Trophoblast cell (in vitro differentiated cells and primary cell): Measurements from ENCODE around the gene ANK2.

ENCODE experiments used
- DNase-seq, 2 donors: peaks; one replicate each; pipeline ENCODE4 v3.0.0-alpha.2; 2016
- H2AFZ ChIP-seq: 2 replicates; pipeline ENCODE4 v1.6.1; 2013; ENCODE audit warnings: low read length, moderate library complexity, mild to moderate bottlenecking; ENCODE audit not compliant: insufficient read depth, poor library complexity
- H2AK5ac ChIP-seq: 2 replicates; pipeline ENCODE4 v1.6.1; 2013; ENCODE audit warnings: mild to moderate bottlenecking, low read length
- H2BK120ac ChIP-seq: 2 replicates; pipeline ENCODE4 v1.6.1; 2013; ENCODE audit warnings: low read length, mild to moderate bottlenecking, moderate library complexity; ENCODE audit not compliant: insufficient read depth, poor library complexity
- H2BK12ac ChIP-seq: 2 replicates; pipeline ENCODE4 v1.6.1; 2013; ENCODE audit warnings: mild to moderate bottlenecking, low read length, moderate library complexity
- H2BK5ac ChIP-seq: 2 replicates; pipeline ENCODE4 v1.6.1; 2013; ENCODE audit warnings: low read length, low read depth, moderate library complexity, mild to moderate bottlenecking; ENCODE audit not compliant: poor library complexity
- H3K14ac ChIP-seq: 2 replicates; pipeline ENCODE4 v1.6.1; 2013; ENCODE audit warnings: mild to moderate bottlenecking, low read length
- H3K18ac ChIP-seq: 2 replicates; pipeline ENCODE4 v1.6.1; 2013; ENCODE audit warnings: mild to moderate bottlenecking, low read length
- H3K23ac ChIP-seq: 2 replicates; pipeline ENCODE4 v1.6.1; 2013; ENCODE audit warnings: low read length
- H3K27ac ChIP-seq: 2 replicates; pipeline ENCODE4 v1.5.1; 2013; ENCODE audit warnings: low read depth, mild to moderate bottlenecking, inconsistent platforms, low read length, moderate library complexity
- H3K27me3 ChIP-seq: 2 replicates; pipeline ENCODE4 v1.6.1; 2013; ENCODE audit warnings: inconsistent platforms, mild to moderate bottlenecking, low read length, moderate library complexity; ENCODE audit not compliant: insufficient read depth
- H3K36me3 ChIP-seq, 2 experiments: 1 replicate in 1 of 2; 2 replicates in 1 of 2; pipeline ENCODE4 v1.6.1; 2013; ENCODE audit warnings: low read length in 2 of 2, mild to moderate bottlenecking in 2 of 2, moderate library complexity in 1 of 2; ENCODE audit not compliant: insufficient read depth in 2 of 2, control insufficient read depth in 1 of 2
- H3K4ac ChIP-seq: 2 replicates; pipeline ENCODE4 v1.6.1; 2013; ENCODE audit warnings: low read depth, mild to moderate bottlenecking, low read length, moderate library complexity
- H3K4me1 ChIP-seq, 2 experiments: 1 replicate in 1 of 2; 2 replicates in 1 of 2; pipeline ENCODE4 v1.6.1; 2013; ENCODE audit warnings: low read length in 2 of 2, mild to moderate bottlenecking in 2 of 2, moderate library complexity in 1 of 2; ENCODE audit not compliant: insufficient read depth in 2 of 2, control insufficient read depth in 1 of 2
- H3K4me2 ChIP-seq: 2 replicates; pipeline ENCODE4 v1.6.1; 2013; ENCODE audit warnings: inconsistent platforms, mild to moderate bottlenecking, low read length, moderate library complexity
- H3K4me3 ChIP-seq: 2 replicates; pipeline ENCODE4 v1.5.1; 2013; ENCODE audit warnings: mild to moderate bottlenecking, low read depth, low read length, inconsistent platforms
- H3K79me1 ChIP-seq: one replicate; pipeline ENCODE4 v1.6.1; 2013; ENCODE audit warnings: low read length
- H3K79me2 ChIP-seq: 2 replicates; pipeline ENCODE4 v1.6.1; 2013; ENCODE audit warnings: low read length, mild to moderate bottlenecking; ENCODE audit not compliant: control insufficient read depth, insufficient read depth, poor library complexity
- H3K9ac ChIP-seq: 2 replicates; pipeline ENCODE4 v1.6.1; 2013; ENCODE audit warnings: mild to moderate bottlenecking, low read length
- H3K9me3 ChIP-seq: 2 replicates; pipeline ENCODE4 v1.6.1; 2013; ENCODE audit warnings: low read depth, mild to moderate bottlenecking, control low read depth, inconsistent platforms, low read length; ENCODE audit not compliant: insufficient read depth
- H4K12ac ChIP-seq: 2 replicates; pipeline ENCODE4 v1.6.1; 2013; ENCODE audit warnings: low read depth, mild to moderate bottlenecking, low read length, moderate library complexity
- H4K8ac ChIP-seq: 2 replicates; pipeline ENCODE4 v1.6.1; 2013; ENCODE audit warnings: low read depth, mild to moderate bottlenecking, low read length, moderate library complexity
- H4K91ac ChIP-seq: one replicate; pipeline ENCODE4 v1.6.1; 2013; ENCODE audit warnings: low read depth, mild to moderate bottlenecking, low read length, moderate library complexity
- WGBS: extraction: QIAGEN DNeasy Blood & Tissue Kit; methylation state at CpG from one replicate; pipeline ENCODE4 v1.1.7; 2013; ENCODE audit warnings: missing lambda C conversion rate; ENCODE audit not compliant: insufficient read length, insufficient coverage; ENCODE audit errors: extremely low coverage; 5-methylcytosine and 5-hydroxymethylcytosine counted together

The ANK2 gene

DNA sequence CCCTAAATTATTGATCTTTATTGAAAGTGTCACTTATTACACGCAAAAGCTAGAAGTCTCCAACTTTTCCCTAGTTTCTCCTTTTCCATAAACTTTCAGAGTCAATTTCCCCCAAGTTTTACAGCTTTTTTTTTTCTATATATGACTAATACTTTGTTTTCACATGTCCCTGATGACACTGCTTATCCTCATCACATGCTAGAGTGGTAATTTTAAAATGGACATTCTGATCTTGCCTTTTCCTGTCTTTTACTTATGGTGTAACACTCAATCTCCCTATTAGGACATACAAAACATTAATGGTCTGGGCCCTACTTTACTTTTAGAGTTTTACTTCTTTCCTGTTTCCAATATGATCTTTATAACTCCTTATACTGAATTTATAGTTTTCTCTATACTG lies 112.6 kb downstream of the ANK2 start:
- no peak overlapping the region for H3K23ac ChIP-seq
- no peak overlapping the region for H2AFZ ChIP-seq
- no peak overlapping the region for H3K4me3 ChIP-seq
- H3K4ac ChIP-seq, result no peak overlapping the region
- H4K12ac ChIP-seq, result no peak overlapping the region
- no peak overlapping the region for H2BK5ac ChIP-seq
- no peaks in the 10 kb centered on the region for H3K79me1 ChIP-seq
- no peak for DNase-seq
- no peak overlapping the region for H2AK5ac ChIP-seq
- no peak overlapping the region for H4K8ac ChIP-seq
- H4K91ac ChIP-seq, result no peak overlapping the region
- H3K4me2 ChIP-seq, result no peak overlapping the region
- no peak overlapping the region for H3K18ac ChIP-seq
- H2BK12ac ChIP-seq, result no peak overlapping the region
- no CpG with 5 or more reads among the region's 1 CpG for WGBS
- H3K27me3 ChIP-seq, result no peaks in the 10 kb centered on the region
- no peak overlapping the region for H3K14ac ChIP-seq
- H3K9ac ChIP-seq, result no peak overlapping the region
- H3K36me3 ChIP-seq, result no peaks in the 10 kb centered on the region
- no peaks in the 10 kb centered on the region for H3K9me3 ChIP-seq
- no peak overlapping the region for H3K27ac ChIP-seq
- H3K79me2 ChIP-seq, result no peaks in the 10 kb centered on the region
- no peak overlapping the region for H2BK120ac ChIP-seq
- H3K4me1 ChIP-seq, result no peaks in the 10 kb centered on the region

DNA sequence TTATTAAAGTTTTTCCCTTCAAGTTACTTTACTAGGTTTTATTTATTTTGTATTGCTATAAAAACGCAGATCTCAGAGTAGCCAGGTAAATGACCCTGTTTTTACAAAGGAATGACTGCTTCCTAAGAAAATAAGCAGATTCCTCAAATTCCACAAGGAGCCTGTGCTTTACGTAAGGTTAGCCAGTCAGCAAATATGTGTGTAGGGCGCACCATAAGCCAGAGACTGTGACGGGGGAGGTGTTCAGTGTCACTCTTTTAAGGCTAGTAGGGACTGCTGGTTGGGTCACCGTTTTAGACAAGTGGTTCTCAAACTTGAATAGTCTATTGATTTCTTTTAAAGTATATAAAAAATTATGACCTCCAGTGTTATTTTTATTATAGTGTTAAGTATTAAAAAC lies 119.9 kb downstream of the ANK2 start:
- H3K4me1 ChIP-seq, result no peaks in the 10 kb centered on the region
- no peaks in the 10 kb centered on the region for H3K79me2 ChIP-seq
- no peak overlapping the region for H2BK120ac ChIP-seq
- H3K14ac ChIP-seq, result no peak overlapping the region
- no peaks in the 10 kb centered on the region for H3K36me3 ChIP-seq
- H4K8ac ChIP-seq, result no peak overlapping the region
- no peak overlapping the region for H3K9ac ChIP-seq
- no peaks in the 10 kb centered on the region for H3K79me1 ChIP-seq
- no peak overlapping the region for H3K4ac ChIP-seq
- no peaks in the 10 kb centered on the region for H3K9me3 ChIP-seq
- no peak overlapping the region for H3K23ac ChIP-seq
- H3K18ac ChIP-seq, result no peak overlapping the region
- no peak overlapping the region for H2AFZ ChIP-seq
- H3K27ac ChIP-seq, result no peak overlapping the region
- no peak overlapping the region for H4K12ac ChIP-seq
- H4K91ac ChIP-seq, result no peak overlapping the region
- H3K4me3 ChIP-seq, result no peak overlapping the region
- H2BK12ac ChIP-seq, result no peak overlapping the region
- H2AK5ac ChIP-seq, result no peak overlapping the region
- WGBS, result no CpG with 5 or more reads among the region's 5 CpGs
- no peak overlapping the region for H2BK5ac ChIP-seq
- H3K4me2 ChIP-seq, result no peak overlapping the region
- peak; percentile 21 to 49 for DNase-seq
- H3K27me3 ChIP-seq, result no peaks in the 10 kb centered on the region

DNA sequence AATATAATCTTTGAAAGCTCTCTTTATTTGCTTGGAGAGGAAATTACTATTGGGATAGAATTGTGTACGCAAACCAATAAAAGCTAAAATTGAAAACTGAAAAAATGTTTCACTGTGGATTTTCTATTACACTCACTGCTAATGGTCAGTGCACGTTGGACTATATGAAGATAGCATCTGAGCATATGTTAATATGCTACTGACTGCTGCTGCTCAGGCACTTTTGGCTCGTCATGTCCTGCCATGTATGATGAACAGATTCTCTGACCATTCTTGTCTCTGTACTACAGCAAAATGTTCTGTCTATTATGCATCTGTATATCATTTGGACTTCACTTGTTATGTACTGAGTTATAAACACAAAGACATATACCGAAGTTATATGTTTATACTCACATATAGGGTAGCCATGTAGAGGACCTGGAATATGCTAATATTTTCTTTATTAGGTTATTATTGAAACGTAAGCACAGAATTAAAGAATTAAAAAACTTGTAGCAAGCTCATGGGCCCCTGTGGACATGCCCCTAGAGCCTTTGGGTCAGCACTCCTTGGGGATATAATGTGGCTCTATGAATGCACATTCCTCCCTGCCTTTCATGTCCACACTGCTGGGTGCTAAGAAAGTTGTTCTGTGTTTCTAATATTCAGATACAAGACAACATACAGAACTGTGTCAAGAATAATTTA lies 120.8 kb downstream of the ANK2 start:
- H3K4me3 ChIP-seq, result no peak overlapping the region
- H3K79me2 ChIP-seq, result no peaks in the 10 kb centered on the region
- no peak for DNase-seq
- H3K4ac ChIP-seq, result no peak overlapping the region
- H3K79me1 ChIP-seq, result no peaks in the 10 kb centered on the region
- no peak overlapping the region for H2AFZ ChIP-seq
- H3K27me3 ChIP-seq, result no peaks in the 10 kb centered on the region
- H2BK12ac ChIP-seq, result no peak overlapping the region
- H3K36me3 ChIP-seq, result no peaks in the 10 kb centered on the region
- no peak overlapping the region for H3K23ac ChIP-seq
- no peak overlapping the region for H2BK5ac ChIP-seq
- no peak overlapping the region for H2BK120ac ChIP-seq
- H3K9ac ChIP-seq, result no peak overlapping the region
- H3K9me3 ChIP-seq, result no peaks in the 10 kb centered on the region
- H2AK5ac ChIP-seq, result no peak overlapping the region
- no peak overlapping the region for H3K14ac ChIP-seq
- no peak overlapping the region for H3K18ac ChIP-seq
- no peak overlapping the region for H4K12ac ChIP-seq
- no peak overlapping the region for H3K4me2 ChIP-seq
- WGBS, result no CpG with 5 or more reads among the region's 5 CpGs
- H3K4me1 ChIP-seq, result no peaks in the 10 kb centered on the region
- no peak overlapping the region for H4K8ac ChIP-seq
- H4K91ac ChIP-seq, result no peak overlapping the region
- no peak overlapping the region for H3K27ac ChIP-seq

DNA sequence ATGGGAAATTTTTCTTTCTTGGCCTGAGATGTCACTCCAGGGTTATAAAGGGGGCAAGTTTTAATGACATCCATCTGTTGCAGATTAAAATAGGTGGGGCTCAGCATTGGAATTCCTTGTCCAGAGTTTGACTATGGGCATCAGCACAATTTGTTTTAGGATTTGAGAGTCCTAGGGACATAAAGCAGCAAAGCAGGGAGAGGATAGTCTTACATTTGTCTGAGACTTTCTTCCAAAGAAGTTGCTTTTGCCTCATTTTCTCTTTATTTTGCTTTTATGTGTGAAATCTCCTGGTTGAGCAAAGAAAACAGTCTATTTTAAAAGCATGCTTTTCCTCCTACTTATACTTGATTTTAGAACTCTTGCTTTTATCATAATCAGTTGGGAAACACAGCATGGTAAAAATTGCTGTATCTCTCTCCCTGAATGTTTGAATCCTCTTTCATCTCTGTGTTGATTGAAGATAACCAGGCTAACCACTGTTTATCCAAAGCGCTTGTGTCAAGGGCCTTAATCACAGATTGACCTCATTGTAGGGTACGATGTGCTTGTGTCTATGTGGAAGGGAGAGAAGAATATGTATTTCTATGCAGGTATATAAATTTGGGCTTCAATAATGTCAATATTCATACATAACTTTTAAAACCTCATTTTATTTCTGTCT lies 121.5 kb downstream of the ANK2 start:
- Histone ChIP-seq H3K27me3 (no peaks in the 10 kb centered on the region), H3K23ac (no peak overlapping the region), H3K36me3 (no peaks in the 10 kb centered on the region), H3K4me3 (no peak overlapping the region), H4K12ac (no peak overlapping the region), H3K79me2 (no peaks in the 10 kb centered on the region), H3K9ac (no peak overlapping the region), H2BK120ac (no peak overlapping the region), H4K91ac (no peak overlapping the region), H2AK5ac (no peak overlapping the region), H3K4me2 (no peak overlapping the region), H3K9me3 (no peaks in the 10 kb centered on the region), H3K18ac (no peak overlapping the region), H3K79me1 (no peaks in the 10 kb centered on the region), H2BK5ac (no peak overlapping the region), H3K27ac (no peak overlapping the region), H2BK12ac (no peak overlapping the region), H3K4ac (no peak overlapping the region), H2AFZ (no peak overlapping the region), H4K8ac (no peak overlapping the region), H3K4me1 (no peaks in the 10 kb centered on the region), H3K14ac (no peak overlapping the region)
- DNase-seq, result no peak
- no CpG with 5 or more reads among the region's 2 CpGs for WGBS
